BLaER1 (cell line): Measurements from ENCODE around the gene CSRP2.
A peak's percentile ranks its signal among the peaks of the same experiment; 100 is the strongest.

ENCODE experiments used
- H3K27ac ChIP-seq: shearing (Covaris generic); formaldehyde crosslinking; 2 replicates; pipeline ENCODE4 v1.8.1; 2022
- H3K27me3 ChIP-seq: shearing (Covaris generic); formaldehyde crosslinking; 2 replicates; pipeline ENCODE4 v1.8.1; 2022
- H3K36me3 ChIP-seq: shearing (Covaris generic); formaldehyde crosslinking; 2 replicates; pipeline ENCODE4 v1.8.1; 2022
- H3K4me1 ChIP-seq: shearing (Covaris generic); formaldehyde crosslinking; 2 replicates; pipeline ENCODE4 v1.8.1; 2022
- H3K4me2 ChIP-seq: shearing (Covaris generic); formaldehyde crosslinking; 2 replicates; pipeline ENCODE4 v1.8.1; 2022
- H3K4me3 ChIP-seq: shearing (Covaris generic); formaldehyde crosslinking; 2 replicates; pipeline ENCODE4 v1.8.1; 2022
- H3K9ac ChIP-seq: shearing (Covaris generic); formaldehyde crosslinking; 2 replicates; pipeline ENCODE4 v1.8.1; 2022
- H3K9me3 ChIP-seq: shearing (Covaris generic); formaldehyde crosslinking; 2 replicates; pipeline ENCODE4 v1.8.1; 2022
- H4K20me1 ChIP-seq: shearing (Covaris generic); formaldehyde crosslinking; 2 replicates; pipeline ENCODE4 v1.8.1; 2022
- Cebpa-rat ChIP-seq: shearing (Covaris generic); IDR thresholded peaks from 2 replicates; pipeline ENCODE4 v1.8.1; 2022

The CSRP2 gene

DNA sequence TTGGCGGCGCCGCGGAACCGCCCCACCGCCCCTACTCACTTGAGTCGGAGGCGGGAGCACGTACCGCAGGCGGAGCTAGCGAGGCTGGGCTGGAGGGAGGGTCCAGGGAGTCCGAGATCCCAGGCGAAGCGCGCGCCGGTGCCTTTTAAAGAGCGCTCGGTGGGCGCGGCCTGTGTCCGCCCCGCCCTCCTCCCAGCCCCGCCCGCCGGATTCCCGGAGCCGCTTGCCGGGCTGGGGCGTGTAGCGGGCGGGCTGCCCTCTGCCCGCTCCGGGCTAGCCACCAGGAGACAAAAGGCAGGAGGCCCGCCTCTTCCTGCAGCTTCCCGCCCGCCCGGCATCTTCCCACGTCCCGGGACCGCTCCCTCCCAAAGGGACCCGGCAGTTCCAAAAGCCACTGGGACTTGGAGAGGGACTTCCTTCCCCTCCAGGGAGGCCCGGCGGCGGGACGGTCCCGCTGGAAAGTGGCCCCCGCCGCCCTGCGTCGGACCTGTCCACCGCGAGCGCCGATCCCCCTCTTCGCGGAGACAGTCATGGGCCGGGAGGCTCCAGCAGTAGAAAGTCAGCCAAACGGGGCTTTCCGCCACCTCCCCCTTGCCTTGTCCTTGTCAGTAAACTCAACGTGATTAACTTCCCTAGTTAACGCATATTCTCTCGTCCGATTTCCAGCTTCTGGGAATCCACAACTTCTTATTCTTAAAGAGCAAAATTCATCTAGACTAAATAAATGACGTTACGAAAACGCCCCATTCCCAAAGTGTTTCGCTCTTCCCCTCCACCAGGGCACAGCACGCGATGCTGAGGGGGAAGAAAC, at the start of gene CSRP2:
Gene CSRP2, minus strand, starts transcription at position 121 of the 811 bp plus-strand sequence. CDS start 12,759 bp downstream, outside the sequence.
- Histone ChIP-seq H3K4me1 (peaks cover 32% of the 10 kb centered on the region), H3K4me2 (peak within 1 kb of the TSS; percentile 93), H3K27ac (peak within 1 kb of the TSS; percentile 69), H3K4me3 (peak within 1 kb of the TSS; percentile 80), H3K36me3 (no peaks in the 10 kb centered on the region), H4K20me1 (no peaks in the 10 kb centered on the region), H3K27me3 (peaks cover 7% of the 10 kb centered on the region; the same call in 1 of the 2 replicates), H3K9ac (peak within 1 kb of the TSS; percentile 85), H3K9me3 (no peaks in the 10 kb centered on the region)
- TF ChIP-seq Cebpa-rat = no peak

DNA sequence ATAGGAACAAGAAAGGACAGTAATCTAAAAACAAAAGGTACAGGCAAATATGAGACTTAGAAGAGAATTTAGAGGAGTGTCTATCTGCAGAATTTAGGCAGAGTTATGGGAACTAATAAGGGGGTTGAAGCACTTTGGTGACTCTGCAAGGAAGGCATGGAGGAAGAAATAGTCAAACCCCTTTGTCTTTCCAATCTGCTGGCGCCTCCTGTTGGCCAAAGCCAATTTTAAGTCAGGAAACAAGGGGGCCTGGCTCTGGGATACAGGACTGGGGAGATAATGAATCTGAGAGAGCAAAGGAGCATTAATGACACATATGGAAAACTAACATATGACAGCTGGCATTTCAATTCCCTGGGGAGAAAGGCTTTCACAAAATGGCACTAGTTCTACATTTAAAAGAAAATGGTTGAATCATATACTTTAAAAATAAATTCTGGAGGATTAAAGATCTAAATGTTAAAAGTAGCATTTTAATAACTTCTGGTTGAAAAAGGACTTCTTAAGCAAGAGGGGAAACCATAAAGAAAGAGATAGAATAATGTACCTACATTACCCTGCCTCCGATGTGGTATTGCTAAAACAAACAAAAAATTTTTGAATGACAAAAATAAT, 48.5 kb upstream of the CSRP2 start:
- no peaks in the 10 kb centered on the region for H3K4me1 ChIP-seq

DNA sequence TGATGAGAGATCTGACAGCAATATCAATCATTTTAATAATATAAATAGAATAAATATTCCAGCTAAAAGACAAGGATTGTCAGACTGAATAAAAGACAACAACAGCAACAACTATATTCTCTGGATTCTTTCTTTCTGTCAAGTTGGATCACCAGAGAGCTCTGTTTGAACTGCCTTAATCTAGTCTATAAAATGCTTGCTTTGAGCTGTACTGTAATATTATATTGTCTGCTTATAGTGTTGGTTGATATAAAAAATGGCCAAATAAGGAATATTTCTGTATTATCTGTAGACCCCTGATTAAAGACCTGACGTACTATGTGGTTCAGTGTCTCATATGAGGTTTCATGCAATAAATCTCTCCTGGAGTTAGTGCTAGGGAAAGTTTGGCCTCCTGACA, 46.3 kb upstream of the CSRP2 start:
- Histone ChIP-seq H3K27me3 (no peaks in the 10 kb centered on the region), H3K9ac (no peak overlapping the region), H3K4me3 (no peak overlapping the region), H3K36me3 (no peaks in the 10 kb centered on the region), H3K27ac (no peak overlapping the region), H3K4me1 (peaks cover 9% of the 10 kb centered on the region), H4K20me1 (no peaks in the 10 kb centered on the region), H3K4me2 (no peak overlapping the region), H3K9me3 (no peaks in the 10 kb centered on the region)
- TF ChIP-seq Cebpa-rat = no peak

More for the DNA sequence above, 48.5 kb upstream of the CSRP2 start:
- H3K9ac ChIP-seq = no peak overlapping the region
- no peaks in the 10 kb centered on the region for H3K36me3 ChIP-seq
- no peak overlapping the region for H3K4me2 ChIP-seq
- no peak overlapping the region for H3K27ac ChIP-seq
- peaks cover 4% of the 10 kb centered on the region; the same call in 1 of the 2 replicates for H3K9me3 ChIP-seq
- no peak for TF ChIP-seq Cebpa-rat
- H3K27me3 ChIP-seq = no peaks in the 10 kb centered on the region
- H4K20me1 ChIP-seq = no peaks in the 10 kb centered on the region
- H3K4me3 ChIP-seq = no peak overlapping the region

DNA sequence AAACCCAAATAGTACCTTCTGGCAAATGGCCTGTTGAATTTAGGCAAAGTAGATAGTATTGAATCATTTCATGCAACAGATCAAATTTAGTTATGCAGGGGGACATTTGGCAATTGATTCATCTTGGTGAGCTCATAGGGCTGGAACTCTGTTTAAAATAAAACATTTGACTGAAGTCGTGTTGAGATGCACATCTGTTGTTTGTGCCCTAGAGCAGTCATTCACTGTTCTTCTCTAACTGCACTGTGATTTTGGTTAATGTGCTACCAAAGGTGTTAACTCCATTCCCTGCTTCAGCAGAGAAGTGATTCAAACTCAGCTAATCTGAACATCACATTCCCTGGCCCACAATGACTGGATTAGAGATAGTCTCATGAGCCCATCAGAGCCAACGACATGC, 44.0 kb upstream of the CSRP2 start:
- Histone ChIP-seq H4K20me1 (no peaks in the 10 kb centered on the region), H3K9me3 (no peaks in the 10 kb centered on the region), H3K27ac (no peak overlapping the region), H3K36me3 (no peaks in the 10 kb centered on the region), H3K27me3 (no peaks in the 10 kb centered on the region), H3K4me3 (no peak overlapping the region), H3K4me2 (no peak overlapping the region), H3K9ac (no peak overlapping the region), H3K4me1 (peaks cover 17% of the 10 kb centered on the region)
- TF ChIP-seq Cebpa-rat = no peak

DNA sequence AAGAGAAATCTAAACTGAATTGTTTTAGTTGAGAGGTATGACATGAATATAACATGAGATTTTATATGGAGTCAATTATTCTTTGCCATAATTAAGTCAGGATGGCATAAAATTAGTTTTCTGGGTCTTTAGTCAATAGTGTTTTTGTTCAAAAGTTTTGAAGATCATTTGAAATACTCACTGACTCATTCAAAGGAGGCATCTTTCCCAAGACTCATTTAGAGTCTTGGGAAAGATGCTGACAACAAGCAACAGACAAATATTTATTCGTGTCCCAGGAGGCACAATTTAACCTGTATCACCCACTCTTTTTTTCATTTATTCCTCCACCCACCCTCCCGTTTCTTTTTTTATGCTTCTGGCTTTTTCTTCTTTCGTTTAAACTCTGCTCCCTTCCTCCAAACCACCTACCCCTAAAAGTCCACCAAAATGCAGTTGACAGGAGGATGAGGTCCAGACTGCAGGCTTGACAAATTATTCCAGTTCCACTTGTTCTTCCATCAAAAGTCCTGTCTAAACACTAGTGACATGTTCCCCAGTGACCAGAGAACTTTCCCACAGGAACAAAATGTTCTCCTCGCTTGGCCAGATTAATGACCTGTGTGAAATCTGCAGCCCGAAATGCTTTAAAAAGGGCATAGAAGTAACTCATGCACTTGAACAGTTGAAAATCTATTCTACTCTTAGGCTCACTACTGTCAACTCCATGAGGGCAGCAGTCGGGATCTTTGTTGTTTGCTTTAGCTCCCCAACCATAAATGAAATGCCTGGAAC, 43.3 kb upstream of the CSRP2 start:
- Histone ChIP-seq H3K27me3 (no peaks in the 10 kb centered on the region), H3K9ac (no peak overlapping the region), H3K4me3 (no peak overlapping the region), H3K27ac (no peak overlapping the region), H3K36me3 (no peaks in the 10 kb centered on the region), H4K20me1 (no peaks in the 10 kb centered on the region), H3K9me3 (no peaks in the 10 kb centered on the region), H3K4me2 (no peak overlapping the region), H3K4me1 (peaks cover 17% of the 10 kb centered on the region)
- TF ChIP-seq Cebpa-rat = no peak

DNA sequence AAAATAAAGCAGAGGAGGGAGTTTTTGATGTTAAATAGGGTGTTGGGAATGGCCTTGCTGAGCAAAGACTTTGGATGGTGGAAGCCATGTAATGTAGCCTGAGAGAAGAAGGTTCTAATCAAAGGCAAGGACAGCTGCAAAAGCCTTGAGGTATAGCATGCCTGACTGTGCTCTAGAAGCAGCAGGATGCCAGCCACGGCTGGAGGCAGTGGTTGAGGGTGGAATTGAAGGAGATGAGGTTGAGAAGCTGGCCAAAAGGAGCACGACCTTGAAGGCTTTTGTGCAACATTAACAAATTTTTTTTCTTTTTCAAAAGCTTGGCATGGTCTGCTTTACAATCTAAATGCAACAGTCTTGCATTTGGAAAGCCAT, 42.3 kb upstream of the CSRP2 start:
- H3K4me2 ChIP-seq = no peak overlapping the region
- no peak for TF ChIP-seq Cebpa-rat
- no peaks in the 10 kb centered on the region for H3K9me3 ChIP-seq

DNA sequence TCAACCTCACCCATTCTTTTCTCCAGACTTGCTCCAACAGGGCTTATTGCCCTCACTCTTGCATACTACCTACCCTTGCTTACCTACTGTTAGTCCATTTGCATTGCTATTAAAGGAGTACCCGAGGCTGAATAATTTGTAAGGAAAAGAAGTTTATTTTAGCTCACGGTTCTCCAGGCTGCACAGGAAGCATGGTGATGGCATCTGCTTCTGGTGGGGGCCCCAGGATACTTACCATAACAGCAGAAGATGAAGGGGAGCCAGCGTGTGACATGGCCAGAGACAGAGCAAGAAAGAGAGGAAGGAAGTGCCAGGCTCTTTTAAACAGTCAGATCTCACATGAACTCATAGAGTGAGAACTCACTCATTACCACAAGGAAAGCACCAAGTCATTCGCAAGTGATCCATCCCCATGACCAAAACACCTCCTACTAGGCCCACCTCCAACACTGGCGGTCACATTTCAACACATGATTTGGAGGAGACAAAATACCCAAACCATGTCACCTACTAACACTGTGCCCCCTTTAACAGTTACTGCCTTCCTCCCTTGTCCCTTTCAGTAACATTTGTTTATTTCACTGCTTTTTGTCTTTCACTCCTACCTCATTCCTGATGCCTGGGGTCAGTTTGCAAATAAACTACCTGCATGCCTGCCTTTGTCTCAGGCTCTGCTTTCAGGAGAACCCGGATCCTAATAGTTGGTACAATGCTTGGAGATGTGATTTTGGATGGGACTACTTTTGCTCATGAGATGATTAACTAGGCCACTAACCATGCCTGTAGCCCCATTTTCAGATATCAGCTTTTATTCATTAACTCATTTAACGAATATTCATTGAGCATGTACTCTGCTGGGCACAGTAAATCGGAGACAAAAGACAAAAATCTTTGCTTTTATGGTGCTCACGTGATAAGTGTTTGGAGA, 41.6 kb upstream of the CSRP2 start:
- Histone ChIP-seq H3K36me3 (no peaks in the 10 kb centered on the region), H3K4me2 (peak overlapping the region; percentile 56), H3K9ac (no peak overlapping the region), H4K20me1 (no peaks in the 10 kb centered on the region), H3K27ac (no peak overlapping the region), H3K9me3 (no peaks in the 10 kb centered on the region), H3K4me1 (peaks cover 17% of the 10 kb centered on the region), H3K4me3 (no peak overlapping the region), H3K27me3 (no peaks in the 10 kb centered on the region)
- no peak for TF ChIP-seq Cebpa-rat

More for the DNA sequence above, 42.3 kb upstream of the CSRP2 start:
- peaks cover 17% of the 10 kb centered on the region for H3K4me1 ChIP-seq
- H3K4me3 ChIP-seq = no peak overlapping the region
- H3K36me3 ChIP-seq = no peaks in the 10 kb centered on the region
- no peak overlapping the region for H3K9ac ChIP-seq
- H3K27me3 ChIP-seq = no peaks in the 10 kb centered on the region
- no peak overlapping the region for H3K27ac ChIP-seq
- H4K20me1 ChIP-seq = no peaks in the 10 kb centered on the region

DNA sequence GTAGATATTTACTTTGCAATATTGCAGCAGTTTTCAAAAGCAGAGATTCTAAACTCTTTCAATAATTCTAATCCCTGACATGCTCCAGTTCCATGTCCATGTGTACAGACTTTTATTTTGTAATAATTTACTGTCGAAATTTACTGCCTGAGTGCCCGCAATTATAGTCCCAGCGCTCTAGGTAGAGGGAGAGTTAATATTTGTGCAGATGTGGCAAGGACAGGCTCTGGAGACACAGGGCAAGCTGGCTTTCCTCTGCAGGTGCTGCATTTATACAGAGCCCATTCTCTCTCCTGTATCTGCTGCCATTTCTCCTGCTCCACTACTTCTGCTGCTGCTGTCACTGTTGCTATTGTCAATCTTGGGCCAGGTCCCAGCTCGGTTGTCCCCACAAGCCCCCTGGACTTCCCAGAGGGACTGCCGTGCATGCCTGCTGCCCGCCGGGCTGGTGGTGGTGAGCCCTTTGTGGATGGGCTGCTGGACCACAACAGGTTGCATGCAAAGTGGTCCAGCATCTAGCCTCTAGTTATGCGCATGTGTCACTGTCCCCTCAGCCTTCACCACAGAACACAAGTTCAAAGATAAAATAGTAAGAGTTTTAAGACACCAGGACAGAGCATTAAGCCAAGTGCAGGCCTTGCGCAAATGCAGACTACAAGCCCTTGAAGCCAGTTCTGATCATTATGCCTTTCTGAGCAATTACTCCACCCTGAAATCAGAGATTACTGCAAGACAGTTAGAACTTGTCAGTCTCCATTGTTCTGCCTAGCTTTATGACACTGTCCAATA, 40.8 kb upstream of the CSRP2 start:
- Histone ChIP-seq H3K27ac (no peak overlapping the region), H3K9me3 (no peaks in the 10 kb centered on the region), H4K20me1 (no peaks in the 10 kb centered on the region), H3K9ac (no peak overlapping the region), H3K4me3 (no peak overlapping the region), H3K27me3 (no peaks in the 10 kb centered on the region), H3K36me3 (no peaks in the 10 kb centered on the region), H3K4me1 (peaks cover 17% of the 10 kb centered on the region), H3K4me2 (peak overlapping the region; percentile 56)
- no peak for TF ChIP-seq Cebpa-rat

DNA sequence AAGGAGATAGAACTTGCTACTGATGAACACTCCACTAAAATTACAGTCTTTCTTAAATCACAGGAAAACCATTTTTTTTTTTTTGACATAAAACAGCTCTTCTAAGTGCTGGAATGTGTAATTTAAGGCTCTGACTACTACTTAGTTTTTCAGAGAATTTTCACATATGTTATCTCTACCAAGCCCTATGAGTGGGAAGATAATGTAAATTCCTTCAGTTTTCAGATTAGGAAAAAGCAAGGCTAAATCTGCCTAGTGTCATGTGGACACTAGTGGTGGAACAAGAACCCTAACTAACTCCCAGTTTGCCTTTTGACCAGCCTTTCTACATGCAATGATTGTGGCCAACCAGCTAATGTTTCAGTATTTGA, 37.3 kb upstream of the CSRP2 start:
- Histone ChIP-seq H3K9me3 (no peaks in the 10 kb centered on the region), H4K20me1 (no peaks in the 10 kb centered on the region), H3K27me3 (no peaks in the 10 kb centered on the region), H3K36me3 (no peaks in the 10 kb centered on the region), H3K4me3 (no peak overlapping the region), H3K9ac (no peak overlapping the region), H3K4me2 (no peak overlapping the region), H3K4me1 (peaks cover 17% of the 10 kb centered on the region), H3K27ac (no peak overlapping the region)
- TF ChIP-seq Cebpa-rat = no peak
